ENCODE results near the gene NUAK2.

The NUAK2 gene

DNA sequence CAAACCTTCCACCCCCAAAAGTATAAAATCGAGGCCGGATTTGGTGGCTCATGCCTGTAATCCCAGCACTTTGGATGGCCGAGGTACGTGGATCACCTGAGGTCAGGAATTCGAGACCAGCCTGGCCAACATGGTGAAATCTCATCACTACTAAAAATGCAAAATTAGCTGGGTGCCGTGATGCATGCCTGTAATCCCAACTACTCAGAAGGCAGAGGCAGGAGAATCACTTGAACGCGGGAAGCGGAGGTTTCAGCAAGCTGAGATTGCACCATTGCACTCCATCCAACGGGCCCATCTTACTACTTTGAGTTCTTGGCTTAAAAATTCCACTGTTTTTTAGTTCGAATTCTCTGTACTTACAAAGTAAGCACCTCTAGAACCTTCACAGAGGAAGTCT, 24.2 kb upstream of the NUAK2 start:
- no peak for DNase-seq

DNA sequence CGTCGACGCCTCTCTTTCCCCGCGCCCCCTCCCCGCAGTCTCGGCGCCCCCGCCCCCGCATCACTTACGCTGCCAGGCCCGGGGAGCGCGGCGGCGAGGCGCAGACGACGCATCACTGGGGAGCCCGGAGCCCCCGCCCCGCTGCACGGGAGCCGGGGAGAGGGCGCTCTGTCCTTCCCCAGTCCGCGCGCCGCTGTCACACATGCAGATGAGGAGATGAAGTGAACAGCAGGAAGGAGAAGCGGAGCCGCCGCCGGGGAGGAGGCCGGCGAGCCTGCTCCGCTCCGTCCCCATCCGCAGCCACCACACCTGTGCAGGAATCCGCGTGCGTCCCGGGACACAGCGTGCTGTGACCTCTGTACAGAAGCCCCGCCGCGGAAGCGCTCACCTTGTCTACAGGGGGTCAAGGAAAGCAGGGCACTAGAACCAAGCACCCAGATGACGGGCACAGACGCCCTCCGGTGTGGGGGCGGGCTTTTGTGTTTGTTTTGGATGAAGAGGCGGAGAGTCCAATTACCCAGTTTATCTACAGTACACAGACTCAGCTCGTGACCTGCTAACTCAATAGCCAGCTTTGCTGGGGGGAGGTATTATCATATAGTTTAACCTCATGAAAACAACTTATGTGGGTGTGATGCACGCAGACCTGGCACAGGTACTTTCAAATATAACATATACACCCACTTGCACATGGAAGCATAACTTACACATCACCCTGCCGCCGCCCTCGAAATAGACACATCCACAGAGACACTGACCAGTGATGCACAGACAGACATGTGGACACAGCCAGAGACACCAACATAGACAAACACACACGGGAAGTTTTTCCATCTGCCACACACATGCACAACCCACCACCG, 22.8 kb upstream of the NUAK2 start:
- no peak for DNase-seq

DNA sequence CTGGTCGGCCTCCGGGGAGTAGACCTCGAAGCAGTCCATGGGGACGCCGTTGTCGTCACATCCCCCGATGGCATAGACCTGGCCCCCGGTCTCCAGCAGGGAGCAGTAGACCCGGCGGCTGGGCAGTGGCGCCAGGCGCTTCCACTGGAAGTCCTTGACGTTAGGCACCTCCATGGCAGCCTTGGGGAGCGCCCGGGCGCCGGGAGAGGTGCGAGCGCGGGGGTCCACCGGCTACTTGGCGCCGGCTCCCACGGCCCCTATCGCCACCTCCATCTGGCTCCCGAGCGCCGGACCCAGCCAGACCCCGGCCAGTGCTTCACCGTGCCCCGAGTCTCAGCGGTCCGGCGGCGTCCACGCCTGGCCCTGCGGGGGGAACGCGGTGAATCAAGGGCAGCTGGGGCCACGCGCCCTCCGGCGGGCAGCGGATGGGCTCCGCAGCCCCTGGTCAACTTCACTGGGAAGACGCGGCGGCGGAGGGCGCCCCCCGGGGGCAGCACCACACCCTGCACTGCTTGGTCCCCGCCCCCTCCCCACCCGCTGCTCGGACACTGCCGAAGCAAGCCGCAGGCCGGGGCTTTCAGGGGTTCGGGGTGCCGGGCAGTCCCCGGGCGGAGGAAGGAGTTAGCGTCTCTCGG, 22.0 kb upstream of the NUAK2 start:
- DNase-seq = peak in 1 of 2 donors; percentile 11

DNA sequence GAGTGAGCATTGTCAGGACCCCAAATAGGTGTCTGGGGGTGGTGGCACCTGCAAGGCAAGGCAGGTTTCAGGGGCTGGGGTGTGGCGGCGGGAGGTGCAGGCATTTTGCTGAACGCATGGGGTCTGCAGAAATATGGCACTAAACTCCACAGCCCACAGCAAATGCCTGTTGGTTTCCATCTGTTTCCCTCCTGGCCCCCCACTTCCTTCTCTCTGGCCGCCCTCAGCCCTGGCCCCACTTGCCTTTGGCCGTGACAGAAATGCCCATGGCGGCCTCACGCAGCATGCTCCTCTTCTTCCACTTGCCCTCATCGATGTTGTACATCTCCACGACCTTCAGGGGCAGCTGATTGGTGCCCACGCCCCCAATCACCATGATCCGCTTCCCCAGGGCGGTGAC, 21.4 kb upstream of the NUAK2 start:
- DNase-seq = no peak

DNA sequence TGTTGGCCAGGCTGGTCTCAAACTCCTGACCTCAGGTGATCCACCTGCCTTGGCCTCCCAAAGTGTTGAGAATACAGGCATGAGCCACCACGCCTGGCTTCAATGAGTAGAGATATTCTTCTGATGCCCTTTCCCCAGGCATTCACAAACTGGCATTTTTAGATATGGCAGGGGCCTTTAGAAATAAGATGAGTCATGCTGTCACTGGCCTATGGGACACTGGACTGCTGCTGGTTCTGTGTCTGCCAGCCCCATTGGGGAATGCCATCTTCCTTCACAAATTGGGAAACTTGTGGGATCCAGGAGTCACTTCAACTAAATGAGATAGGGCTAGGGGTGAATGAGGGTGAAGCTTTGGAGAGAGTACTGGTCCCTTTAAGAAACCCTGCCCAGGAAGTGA, 19.1 kb upstream of the NUAK2 start:
- DNase-seq = no peak

DNA sequence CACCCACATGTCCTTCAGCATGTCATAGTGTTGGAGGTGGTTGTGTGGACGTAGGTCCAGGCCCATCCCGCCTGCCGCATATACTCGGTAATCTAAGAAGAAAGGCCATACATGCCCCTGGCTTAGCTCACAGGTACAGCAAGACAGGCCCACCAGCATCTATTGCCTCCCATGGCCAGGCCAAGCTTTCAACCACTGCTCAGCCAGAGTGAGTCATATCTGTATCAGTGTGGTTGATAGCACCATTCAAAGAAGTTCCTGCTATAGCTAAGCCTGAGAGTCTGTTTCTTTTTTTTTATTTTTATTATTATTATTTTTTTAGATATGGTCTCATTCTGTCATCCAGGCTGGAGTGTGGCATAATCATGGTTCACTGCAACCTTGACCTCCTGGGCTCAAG, 18.2 kb upstream of the NUAK2 start:
- no peak for DNase-seq

DNA sequence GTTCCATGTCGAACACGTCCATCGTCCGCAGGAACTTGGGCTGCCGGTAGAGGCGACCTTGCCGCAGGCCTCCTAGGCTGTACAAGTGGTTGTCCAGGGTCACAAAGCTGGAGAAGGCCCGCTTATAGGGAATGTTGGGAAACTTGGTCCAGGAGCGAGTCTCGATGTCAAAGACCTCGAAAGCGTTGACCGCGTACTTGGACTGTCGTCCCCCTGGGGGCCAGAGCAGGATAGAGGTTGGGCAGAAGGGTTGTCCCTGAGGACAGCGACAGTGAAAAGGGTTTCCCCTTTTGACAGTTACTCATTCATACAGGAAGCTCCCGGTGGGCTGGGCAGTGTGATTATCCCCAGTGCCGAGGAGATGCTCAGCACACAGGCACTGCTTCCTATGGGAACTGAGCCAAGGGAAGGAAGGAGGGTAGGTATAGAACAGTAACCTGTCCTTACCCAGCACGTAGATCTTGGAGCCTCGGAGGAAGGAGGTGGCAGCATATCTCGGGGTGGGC, 17.7 kb upstream of the NUAK2 start:
- DNase-seq = no peak

DNA sequence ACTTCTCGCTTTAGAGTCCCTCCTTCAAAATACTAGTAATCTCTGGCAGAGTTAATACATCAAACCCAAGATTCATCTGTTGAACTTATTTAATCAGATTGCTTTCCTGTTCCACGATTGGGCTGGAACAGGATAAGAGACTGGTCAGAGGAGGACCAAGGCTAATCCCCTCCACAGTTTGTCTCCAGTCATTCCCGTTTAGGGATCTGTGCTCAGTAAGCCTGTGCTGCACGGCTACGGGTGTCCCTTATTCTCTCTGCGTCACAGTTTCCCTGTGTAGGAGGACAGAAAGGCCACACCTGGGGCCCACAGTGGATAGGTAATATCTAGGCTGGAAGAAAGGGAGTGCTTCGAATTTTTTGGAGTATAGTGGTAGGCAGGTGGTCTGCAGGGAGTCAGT, 16.5 kb upstream of the NUAK2 start:
- no peak for DNase-seq

DNA sequence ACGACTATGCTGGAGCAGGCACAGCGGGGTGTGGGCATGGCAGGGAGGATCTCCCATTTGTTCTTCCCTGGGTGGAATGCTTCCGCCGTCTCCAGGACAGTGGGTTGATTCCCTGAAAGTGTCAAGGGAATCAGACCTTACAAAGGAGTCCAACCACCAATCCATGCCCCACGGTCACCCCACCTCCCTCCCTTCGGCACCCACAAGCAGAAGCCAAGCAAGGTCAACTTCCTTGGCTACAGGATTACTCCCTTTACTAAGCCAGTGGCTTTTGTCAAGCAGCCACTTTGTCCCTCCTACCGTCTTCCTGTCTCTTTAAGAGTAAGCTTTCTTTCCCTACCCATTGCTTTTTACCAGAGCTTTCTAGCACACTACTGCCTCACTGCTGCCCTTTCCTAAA, 15.9 kb upstream of the NUAK2 start:
- DNase-seq = no peak

DNA sequence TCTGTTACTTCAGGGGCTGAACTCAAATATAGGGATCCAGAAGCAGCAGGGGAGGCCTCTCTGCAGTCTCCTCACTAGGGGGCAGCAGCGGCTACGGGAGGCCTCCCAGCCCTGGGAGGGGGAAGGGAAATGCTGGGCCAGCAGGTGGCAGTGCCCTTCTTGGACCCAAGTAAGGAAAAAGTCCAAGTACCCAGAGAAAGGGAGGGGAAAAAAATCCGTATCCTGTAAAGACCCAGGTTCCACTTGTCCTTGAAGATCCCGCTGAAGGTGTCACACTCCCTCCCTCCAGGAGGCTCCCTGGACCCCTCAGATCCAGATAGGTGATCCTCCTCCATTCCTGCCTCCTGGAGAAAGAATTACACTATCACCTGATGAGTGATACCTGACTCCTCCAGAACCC, 14.1 kb upstream of the NUAK2 start:
- peak; percentile 71 to 78 for DNase-seq

DNA sequence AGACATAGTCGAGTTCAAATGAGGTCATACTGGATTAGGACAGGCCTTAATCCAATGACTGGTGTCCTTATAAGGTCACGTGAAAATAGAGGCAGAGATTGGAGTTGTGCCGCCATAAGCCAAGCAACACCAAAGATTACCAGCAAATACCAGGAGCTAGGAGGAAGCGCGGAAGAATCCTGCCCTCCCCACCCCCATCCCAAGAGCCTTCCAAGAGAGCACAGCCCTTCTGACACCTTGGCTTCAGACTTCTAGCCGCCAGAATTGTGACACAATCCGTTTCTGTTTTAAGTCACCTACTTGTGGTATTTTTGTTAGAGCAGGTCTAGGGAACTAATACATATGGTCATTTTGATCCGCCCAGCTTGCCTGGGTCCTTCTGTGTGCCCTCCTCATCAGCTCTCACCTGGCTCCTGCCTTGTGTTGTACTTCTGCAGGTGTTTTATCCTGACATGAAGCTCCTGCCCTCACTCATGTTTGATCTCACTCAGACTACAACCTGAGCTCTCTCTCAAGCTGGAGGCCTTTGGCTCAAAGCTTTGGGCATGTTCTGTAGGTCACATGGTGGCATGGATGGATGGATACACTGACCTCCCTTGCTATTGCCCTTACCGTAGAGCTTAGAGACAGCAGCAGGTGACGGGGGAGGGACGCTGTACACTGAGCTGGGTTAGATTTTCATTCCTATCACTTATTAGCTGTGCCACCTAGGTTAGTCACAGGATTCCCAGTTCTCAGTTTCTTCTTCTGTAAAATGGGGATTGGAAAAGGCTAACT, 10.7 kb upstream of the NUAK2 start:
- DNase-seq = no peak

DNA sequence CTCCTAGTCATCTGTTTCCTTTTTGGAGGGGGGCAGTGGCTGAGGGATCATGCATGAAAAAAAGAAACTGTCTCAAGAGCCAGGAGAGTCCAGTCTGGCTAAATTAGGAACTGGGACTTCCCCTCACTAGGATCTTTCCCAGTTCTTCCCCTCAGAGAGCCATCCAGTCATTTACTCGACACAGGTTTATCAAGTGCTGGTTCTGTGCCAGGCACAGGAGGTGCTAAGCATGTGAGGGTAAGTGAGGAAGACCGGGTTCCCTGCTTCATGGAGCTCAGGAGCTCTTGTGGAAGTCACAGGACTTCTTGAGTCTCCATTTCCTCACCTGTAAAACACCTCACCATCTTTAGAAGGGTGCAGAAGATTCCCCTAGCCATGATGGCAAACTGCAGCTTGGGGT, 8.6 kb upstream of the NUAK2 start:
- no peak for DNase-seq

DNA sequence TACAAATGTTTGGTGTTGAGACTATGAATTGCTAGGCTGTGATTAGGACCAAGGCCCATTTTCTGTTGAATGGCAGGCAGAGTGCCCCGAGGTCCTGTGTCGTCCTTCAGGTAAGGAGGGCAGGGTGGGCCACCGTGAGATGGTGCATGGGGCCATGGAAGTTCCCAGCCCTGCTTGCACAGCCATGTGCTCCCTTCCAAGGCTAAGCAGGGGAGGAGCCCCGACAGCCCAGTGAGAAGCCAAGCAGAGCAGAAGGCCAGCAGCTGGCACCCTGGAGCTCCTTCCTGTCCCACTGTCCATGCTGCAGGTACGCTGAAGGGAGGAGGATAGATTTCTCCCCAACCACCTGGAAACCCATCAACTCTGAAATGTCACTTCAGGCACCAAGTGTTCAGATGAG, 8.2 kb upstream of the NUAK2 start:
- no peak for DNase-seq

DNA sequence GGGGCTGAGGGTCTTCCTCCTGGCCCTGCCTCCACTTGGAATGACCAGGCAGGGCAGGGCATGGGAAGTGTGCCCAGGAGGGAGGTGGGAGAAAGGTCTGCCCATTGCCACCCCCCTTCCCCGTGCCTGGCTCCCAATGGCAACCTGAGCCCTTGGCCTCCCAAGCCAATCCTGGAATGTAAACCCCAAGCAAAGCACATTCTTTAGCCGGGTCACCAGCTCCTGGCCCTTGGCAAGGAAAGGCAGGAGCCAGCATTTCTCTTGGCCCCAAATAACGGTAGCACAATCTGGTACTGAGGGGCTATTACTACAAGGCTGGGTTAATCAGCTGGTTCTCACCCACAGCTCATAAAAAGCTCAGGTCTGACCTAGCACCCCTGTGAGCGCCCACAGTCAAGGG, 6.9 kb upstream of the NUAK2 start:
- DNase-seq = no peak

DNA sequence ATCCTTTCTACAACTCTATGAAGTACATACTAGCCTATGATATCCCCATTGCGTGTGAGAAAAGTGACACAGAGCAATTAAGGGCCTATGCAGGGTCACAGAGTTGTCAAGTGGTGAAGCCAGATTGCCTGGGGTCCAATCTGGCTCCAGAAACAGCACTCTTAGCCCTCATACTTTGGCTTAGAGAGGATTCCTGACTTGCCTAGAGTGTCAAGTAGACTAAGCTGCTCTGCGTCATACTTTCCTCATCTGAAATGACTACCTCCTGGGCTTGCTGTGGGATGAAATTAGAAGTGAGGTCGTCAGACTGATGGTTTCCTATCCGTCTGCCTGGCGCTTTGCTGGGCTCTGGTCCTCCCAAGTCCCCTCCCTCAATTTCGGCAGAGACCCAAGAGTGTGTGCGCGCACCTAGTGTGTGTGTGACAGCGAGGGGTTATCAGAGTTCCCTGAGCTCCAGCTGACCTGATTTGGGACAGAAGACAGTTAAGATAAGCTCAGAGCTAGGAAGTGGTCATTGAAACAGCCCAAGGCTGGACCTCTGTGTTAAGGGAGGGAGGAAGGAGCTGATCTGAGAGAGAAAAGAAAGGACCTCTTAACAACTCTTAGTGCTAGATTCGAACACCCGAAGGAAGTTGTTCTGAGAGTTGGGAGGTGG, 5.4 kb upstream of the NUAK2 start:
- DNase-seq = no peak

DNA sequence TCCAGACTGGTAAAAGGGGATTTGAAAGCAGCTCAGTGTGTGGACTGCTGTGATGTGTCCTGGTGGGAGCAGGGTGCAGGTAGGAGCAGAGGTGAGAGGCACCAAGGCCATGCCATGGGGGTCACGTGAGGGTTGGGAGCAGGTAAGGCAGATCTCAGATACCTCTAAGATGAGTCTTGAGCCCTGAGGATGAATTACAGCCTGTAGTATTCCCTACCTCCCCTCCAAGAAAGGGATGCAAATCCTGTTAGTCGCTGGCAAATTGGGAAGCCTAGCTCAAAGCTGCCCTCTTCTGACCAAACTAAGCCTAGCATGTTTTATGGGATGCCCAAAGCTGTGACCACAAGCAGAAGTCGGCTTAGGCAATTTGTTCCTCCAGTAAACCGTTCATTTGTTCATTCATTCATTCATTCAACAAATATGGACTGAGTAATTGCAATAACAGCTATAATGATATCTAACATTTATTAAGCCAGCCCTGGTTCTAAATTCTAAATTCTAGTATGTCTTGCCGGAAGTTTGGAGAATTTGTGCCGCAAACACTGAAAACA, 3.9 kb upstream of the NUAK2 start:
- DNase-seq = peak; percentile 75 to 82

DNA sequence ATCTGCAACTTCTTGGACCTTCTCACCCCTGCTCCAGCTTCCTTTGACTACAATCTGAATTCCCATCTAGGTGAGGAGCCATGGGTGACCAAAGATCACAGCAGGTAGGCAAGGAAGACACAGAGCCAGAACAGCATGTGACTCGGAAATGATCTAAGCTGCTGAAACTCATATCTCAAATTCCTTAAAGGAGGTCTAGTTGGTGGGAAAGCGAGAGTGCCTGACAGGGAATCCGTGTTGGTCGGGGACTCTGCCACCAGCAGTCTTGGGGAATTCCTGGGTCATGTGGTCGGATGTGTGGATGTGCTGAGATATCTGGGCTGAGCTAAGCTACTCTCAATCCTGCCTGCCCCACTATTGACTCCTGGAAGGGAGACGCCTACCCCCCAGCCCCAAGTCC, 3.2 kb upstream of the NUAK2 start:
- no peak for DNase-seq

DNA sequence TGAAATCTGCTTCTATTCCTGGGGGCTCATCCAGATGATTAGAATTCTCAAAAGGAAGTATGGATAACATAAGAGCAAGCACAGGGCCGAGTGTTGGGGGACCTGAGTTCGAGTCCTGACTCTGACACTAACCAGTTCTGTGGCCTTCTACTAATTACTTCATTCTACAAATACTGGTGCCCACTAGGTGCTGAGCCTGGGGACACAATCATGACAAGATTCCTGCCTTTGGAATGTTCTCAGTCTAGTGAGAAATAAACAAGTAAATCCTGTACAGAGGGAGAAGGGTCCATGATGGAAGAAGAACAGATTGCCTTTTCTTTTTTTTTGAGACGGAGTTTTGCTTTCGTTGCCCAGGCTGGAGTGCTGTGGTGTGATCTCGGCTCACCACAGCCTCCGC, 2.2 kb upstream of the NUAK2 start:
- no peak for DNase-seq

DNA sequence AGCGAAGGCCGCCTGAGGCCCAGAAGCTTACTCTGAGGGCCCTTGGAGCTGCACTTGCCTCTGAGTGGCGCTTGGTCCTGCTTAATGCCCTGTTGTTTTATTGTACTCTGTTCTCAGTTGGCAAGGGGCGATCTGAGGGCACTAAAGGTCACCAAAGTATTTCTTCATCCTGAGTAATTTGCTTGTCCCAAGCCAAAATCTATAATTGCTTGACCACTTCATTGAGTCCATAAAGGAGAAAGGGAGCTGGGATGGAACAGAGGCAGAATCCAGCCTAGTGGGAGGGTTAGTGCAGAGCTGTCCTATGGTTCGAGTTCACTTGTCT, 376 bp upstream of the NUAK2 start:
- DNase-seq = no peak

DNA sequence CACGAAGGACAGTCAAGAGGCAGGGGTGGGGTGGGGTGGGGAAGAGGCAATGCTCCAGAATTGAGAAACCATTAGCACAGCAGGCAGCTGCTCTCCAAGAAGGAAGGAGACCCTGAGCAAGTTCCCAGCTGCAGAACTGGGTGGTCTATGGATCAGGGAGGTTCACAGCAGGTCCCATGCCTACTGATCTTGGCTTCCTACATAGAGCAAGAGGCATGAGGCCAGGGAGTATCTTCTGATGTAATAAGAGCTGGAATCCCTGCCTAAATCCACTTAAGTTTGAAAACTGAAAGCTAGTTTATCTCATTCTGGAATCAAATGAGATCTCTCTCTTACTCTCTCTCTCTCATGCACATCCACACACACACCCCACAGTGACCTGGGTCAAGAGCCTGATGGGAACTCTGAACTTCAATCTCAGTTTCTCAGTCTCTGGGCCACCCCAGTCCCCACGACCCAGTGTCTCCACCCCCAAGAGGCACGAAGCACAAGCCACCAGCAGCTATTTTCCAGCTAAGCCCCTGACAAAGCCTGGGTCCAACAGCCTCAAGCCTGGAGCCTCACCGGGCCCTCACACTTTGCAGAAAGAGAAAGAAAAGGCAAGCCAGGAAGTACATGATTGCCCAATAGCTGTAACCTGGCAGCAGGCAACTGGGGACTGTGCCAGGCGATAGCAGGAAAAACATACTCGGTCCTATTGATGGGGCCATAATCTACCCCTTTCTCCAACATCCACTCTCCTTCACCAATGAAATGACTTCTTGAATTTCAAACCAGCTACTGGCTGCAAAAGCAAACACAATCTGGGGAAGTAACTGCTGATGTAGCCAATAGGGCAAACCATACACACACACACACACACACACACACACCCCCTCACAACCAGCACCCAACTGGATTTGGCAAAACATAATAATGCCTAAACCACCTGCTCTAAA, 2.2 kb downstream of the NUAK2 start:
- DNase-seq = peak; percentile 58 to 65

DNA sequence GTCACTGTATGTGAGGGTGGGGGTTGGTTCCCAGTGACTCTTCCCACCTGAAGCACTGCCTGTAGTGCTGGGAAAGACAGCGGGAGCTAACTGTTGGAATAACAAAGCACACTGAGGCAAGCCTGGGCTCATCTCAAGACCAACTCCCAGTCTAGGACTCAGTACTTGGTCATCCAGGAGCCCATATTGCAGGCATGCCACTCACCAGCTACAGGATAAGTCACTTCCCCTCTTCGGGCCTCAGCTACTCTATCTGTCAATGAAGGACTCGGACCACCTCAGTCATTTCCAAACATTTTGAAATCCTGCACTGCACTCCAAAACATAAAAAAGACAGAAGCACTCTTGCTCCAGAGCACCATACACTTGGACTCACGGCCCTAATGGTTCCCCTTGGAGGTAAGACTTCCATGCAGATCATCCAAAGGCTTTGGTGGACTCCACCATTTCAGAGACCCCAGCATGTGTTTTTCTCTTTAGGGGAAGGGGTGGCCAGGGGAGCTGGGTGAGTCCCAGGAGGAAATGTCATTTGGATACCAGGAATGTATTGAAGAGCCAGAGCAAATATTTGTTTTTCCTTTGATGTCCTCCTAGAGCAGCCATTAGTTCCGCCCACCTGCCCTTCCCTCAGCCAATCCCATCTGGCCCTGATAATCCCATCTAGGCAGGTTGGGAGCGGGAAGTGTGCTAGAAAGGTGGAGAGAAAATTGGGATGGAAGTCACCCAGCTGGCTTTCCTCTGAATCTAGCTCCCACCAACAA, 3.1 kb downstream of the NUAK2 start:
- DNase-seq = peak; percentile 11 to 28

Data from inflammatory macrophage (primary cell).